Nephron progenitor cell (in vitro differentiated cells): ENCODE data around the gene ARHGEF26.

Experiments used
- DNase-seq: peaks from one replicate; pipeline ENCODE4 v3.0.0; 2021
- H3K27ac Mint-ChIP-seq: 2 replicates; pipeline ENCODE4 v1.8.0; 2021; ENCODE audit warnings: mild to moderate bottlenecking, moderate library complexity, mixed read lengths
- H3K27me3 Mint-ChIP-seq: 2 replicates; pipeline ENCODE4 v1.8.0; 2021; ENCODE audit warnings: mild to moderate bottlenecking, low read depth, mixed read lengths; ENCODE audit not compliant: poor library complexity
- H3K36me3 Mint-ChIP-seq: 2 replicates; pipeline ENCODE4 v1.8.0; 2021; ENCODE audit warnings: low read depth, mixed read lengths
- H3K4me1 Mint-ChIP-seq: 2 replicates; pipeline ENCODE4 v1.8.0; 2021; ENCODE audit warnings: mixed read lengths
- H3K4me3 Mint-ChIP-seq: 2 replicates; pipeline ENCODE4 v1.8.0; 2021; ENCODE audit warnings: mild to moderate bottlenecking, moderate library complexity, mixed read lengths
- H3K9me3 Mint-ChIP-seq: 2 replicates; pipeline ENCODE4 v1.8.0; 2021; ENCODE audit warnings: mild to moderate bottlenecking, moderate library complexity, mixed read lengths
- CTCF ChIP-seq: fragments of 200-600 bp; sonication (generic); IDR thresholded peaks from 2 replicates; pipeline ENCODE4 v1.5.0; 2021; ENCODE audit warnings: antibody characterized with exemption

ARHGEF26 gene

GRCh38 chr3:154304936-154305335 is 183.7 kb downstream of the ARHGEF26 start:
- Mint-ChIP-seq H3K4me1 (no peaks in the 10 kb centered on the region), H3K27ac (no peak overlapping the region), H3K36me3 (peaks cover 78% of the 10 kb centered on the region), H3K9me3 (no peaks in the 10 kb centered on the region), H3K4me3 (no peak overlapping the region), H3K27me3 (no peaks in the 10 kb centered on the region)
- no peak for TF ChIP-seq CTCF
- DNase-seq, result no peak

- no peak for TF ChIP-seq CTCF
- H3K4me3 Mint-ChIP-seq, result no peak overlapping the region
- no peaks in the 10 kb centered on the region for H3K27me3 Mint-ChIP-seq
- DNase-seq, result no peak
- no peaks in the 10 kb centered on the region for H3K4me1 Mint-ChIP-seq
- H3K9me3 Mint-ChIP-seq, result no peaks in the 10 kb centered on the region
- H3K36me3 Mint-ChIP-seq, result peaks cover 64% of the 10 kb centered on the region
- H3K27ac Mint-ChIP-seq, result no peak overlapping the region
Observed at GRCh38 chr3:154307363-154307762, 186.2 kb downstream of the ARHGEF26 start.
